ENCODE data around the gene ADK.

GRCh38 chr10:74238031-74238431, 87.0 kb downstream of the ADK start:
- TF ChIP-seq TAF1 (IDR thresholded peaks at IDR 0.05; ENCODE audit: borderline replicate concordance, insufficient read depth, low read length) = no peak
- no peak for TF ChIP-seq POLR2AphosphoS5 (IDR thresholded peaks at IDR 0.05; ENCODE audit: low read depth, low read length)
- no peak for TF ChIP-seq SIN3A (IDR thresholded peaks at IDR 0.05; ENCODE audit: borderline replicate concordance, insufficient read depth, low read length)
- TF ChIP-seq FOXP2 (optimal IDR thresholded peaks at IDR 0.05; ENCODE audit: borderline replicate concordance, extremely low read depth, extremely low read length, insufficient read depth) = no peak
- no peak for TF ChIP-seq REST (IDR thresholded peaks at IDR 0.05; ENCODE audit: insufficient read depth in 1 of 2, low read depth in 2 of 2, low read length in 2 of 2)
